Ecto neural progenitor cell (in vitro differentiated cells): ENCODE data around the gene INF2.
"Not testable (repeated sequence)": the region's sequence is repeated elsewhere in the genome, so short reads cannot be mapped to it uniquely, and the experiment has no call there.

ENCODE experiments used
- DNase-seq: peaks from one replicate; pipeline ENCODE4 v3.0.0-alpha.2; 2018; ENCODE audit warnings: low spot score

INF2 gene

GRCh38 chr14:104721505-104722431 is 32.4 kb downstream of the INF2 start:
- no peak for DNase-seq

GRCh38 chr14:104722938-104723650 is 33.7 kb downstream of the INF2 start:
- DNase-seq: peak; percentile 64

GRCh38 chr14:104723651-104724406 is 34.4 kb downstream of the INF2 start, which contains the start of gene ADSS1:
Gene ADSS1 (plus strand): TSS chr14:104724229. CDS start chr14:104724271, 42 bp downstream.
- peak; percentile 86 for DNase-seq

- no peak for DNase-seq
Measured at GRCh38 chr14:104724407-104724980, 35.1 kb downstream of the INF2 start.

GRCh38 chr14:104724981-104725771 is 35.8 kb downstream of the INF2 start:
- peak; percentile 73 for DNase-seq

GRCh38 chr14:104725772-104726548 is 36.5 kb downstream of the INF2 start:
- DNase-seq: no peak

GRCh38 chr14:104726600-104727451 is 37.4 kb downstream of the INF2 start:
- no peak for DNase-seq

GRCh38 chr14:104728631-104729030 is 39.2 kb downstream of the INF2 start:
- no peak for DNase-seq

GRCh38 chr14:104729176-104729834 is 39.9 kb downstream of the INF2 start:
- not testable (repeated sequence) for DNase-seq

- DNase-seq: no peak
Measured at GRCh38 chr14:104729835-104730181, 40.4 kb downstream of the INF2 start.

GRCh38 chr14:104730487-104730886 is 41.1 kb downstream of the INF2 start:
- no peak for DNase-seq

- DNase-seq: no peak
Measured at GRCh38 chr14:104731320-104732294, 42.2 kb downstream of the INF2 start.

GRCh38 chr14:104732355-104732804 is 43.0 kb downstream of the INF2 start:
- no peak for DNase-seq

GRCh38 chr14:104732931-104733681 is 43.7 kb downstream of the INF2 start:
- no peak for DNase-seq

GRCh38 chr14:104734051-104734587 is 44.7 kb downstream of the INF2 start:
- no peak for DNase-seq

- no peak for DNase-seq
Measured at GRCh38 chr14:104734601-104734990, 45.2 kb downstream of the INF2 start.
